Cardiac septum (tissue), 1 donor: Measurements from ENCODE around the gene ADGRA3. TPM values are rescaled to one million over a fixed set of nuclear protein-coding genes. Genes with fewer than 3 reads are reported as not detected.

Experiments used
- DNase-seq: peaks from one replicate; pipeline ENCODE4 v3.0.0-alpha.2; 2020; ENCODE audit warnings: low spot score
- intact Hi-C: fragments of 100-400 bp; cut with DNase I; formaldehyde crosslinking; loops from one replicate; pipeline ENCODE4 v1.14.0; 2022
- total RNA-seq: library from RNA; stranded (reverse); fragmentation: NEBNext Ultra II Directional; extraction: Animal tissue kit (Norgen Biotek cat#: 25700); gene quantifications from one replicate; pipeline ENCODE4 v1.2.1, GENCODE V29; 2021
- donor health status: DM: no; HTN: no; CAD: no.

ADGRA3 gene
- total RNA-seq, 1 donor from 2014 or later = 23.3 TPM

GRCh38 chr4:22514001-22514400 lies 1.9 kb downstream of the ADGRA3 start:
- DNase-seq = no peak
- intact Hi-C loops = loop anchor here (2.0 to 10.0 kb wide), 2 partner anchors 43 to 171 kb away; no protein-coding TSS in a partner anchor

- intact Hi-C loops = loop anchor here (10.0 kb wide), 1 partner anchor 172 kb away; no protein-coding TSS in a partner anchor
- DNase-seq = no peak
These were observed 3.6 kb downstream of the ADGRA3 start for GRCh38 chr4:22512306-22512705.

GRCh38 chr4:22510750-22511149 lies 5.1 kb downstream of the ADGRA3 start:
- intact Hi-C loops = loop anchor here (10.0 kb wide), 1 partner anchor 174 kb away; no protein-coding TSS in a partner anchor
- DNase-seq = no peak

GRCh38 chr4:22508376-22508775 lies 7.5 kb downstream of the ADGRA3 start:
- intact Hi-C loops = no loop called here
- DNase-seq = no peak

- DNase-seq = no peak
- intact Hi-C loops = no loop called here
These were observed 10.9 kb downstream of the ADGRA3 start for GRCh38 chr4:22504922-22505321.

- intact Hi-C loops = no loop called here
- DNase-seq = no peak
These were observed 11.4 kb downstream of the ADGRA3 start for GRCh38 chr4:22504447-22504846.

- intact Hi-C loops = no loop called here
- DNase-seq = no peak
These were observed 12.7 kb downstream of the ADGRA3 start for GRCh38 chr4:22502895-22503814.

GRCh38 chr4:22501715-22502095 lies 14.2 kb downstream of the ADGRA3 start:
- intact Hi-C loops = no loop called here
- no peak for DNase-seq

- intact Hi-C loops = no loop called here
- DNase-seq = no peak
These were observed 14.8 kb downstream of the ADGRA3 start for GRCh38 chr4:22500831-22501714.

- DNase-seq = no peak
- intact Hi-C loops = no loop called here
These were observed 15.7 kb downstream of the ADGRA3 start for GRCh38 chr4:22500128-22500611.

GRCh38 chr4:22498866-22499265 lies 17.0 kb downstream of the ADGRA3 start:
- intact Hi-C loops = no loop called here
- DNase-seq = no peak

GRCh38 chr4:22496165-22496813 lies 19.6 kb downstream of the ADGRA3 start:
- DNase-seq = no peak
- intact Hi-C loops = no loop called here

GRCh38 chr4:22493523-22493922 lies 22.3 kb downstream of the ADGRA3 start:
- intact Hi-C loops = no loop called here

GRCh38 chr4:22492987-22493386 lies 22.9 kb downstream of the ADGRA3 start:
- DNase-seq = no peak
- intact Hi-C loops = no loop called here

More at GRCh38 chr4:22493523-22493922, 22.3 kb downstream of the ADGRA3 start:
- DNase-seq = no peak

- intact Hi-C loops = no loop called here
- no peak for DNase-seq
These were observed 23.9 kb downstream of the ADGRA3 start for GRCh38 chr4:22491939-22492338.

- intact Hi-C loops = no loop called here
- no peak for DNase-seq
These were observed 25.0 kb downstream of the ADGRA3 start for GRCh38 chr4:22490718-22491315.

GRCh38 chr4:22488106-22488505 lies 27.8 kb downstream of the ADGRA3 start:
- no peak for DNase-seq
- intact Hi-C loops = no loop called here

GRCh38 chr4:22487328-22487727 lies 28.5 kb downstream of the ADGRA3 start:
- intact Hi-C loops = no loop called here
- DNase-seq = no peak

- intact Hi-C loops = no loop called here
- DNase-seq = no peak
These were observed 29.6 kb downstream of the ADGRA3 start for GRCh38 chr4:22486276-22486675.
